Effector memory CD8-positive, alpha-beta T cell (primary cell): ENCODE results near the gene LPIN1.
A peak's percentile ranks its signal among the peaks of the same experiment; 100 is the strongest.
"Not testable (repeated sequence)": the region's sequence is repeated elsewhere in the genome, so short reads cannot be mapped to it uniquely, and the experiment has no call there.

Source experiments
- ATAC-seq: fragments of 150-1000 bp; cut with Tn5 transposase; replicated peaks from 2 replicates; pipeline ENCODE4 v1.10.0; 2021; ENCODE audit warnings: mild to moderate bottlenecking, moderate library complexity
- DNase-seq, 3 experiments: peaks; one replicate each; pipeline ENCODE4 v3.0.0; 2021
- H3K27ac Mint-ChIP-seq, 2 donors: one replicate each; pipeline ENCODE4 v1.8.0; 2022; ENCODE audit warnings: mild to moderate bottlenecking in 2 of 2, mixed read lengths in 2 of 2, moderate library complexity in 2 of 2
- H3K27me3 Mint-ChIP-seq, 2 donors: one replicate each; pipeline ENCODE4 v1.8.0; 2022; ENCODE audit warnings: mixed read lengths in 2 of 2
- H3K36me3 Mint-ChIP-seq: one replicate; pipeline ENCODE4 v1.8.0; 2022; ENCODE audit warnings: mild to moderate bottlenecking, moderate library complexity, mixed read lengths; ENCODE audit not compliant: insufficient read depth
- H3K4me1 Mint-ChIP-seq, 2 donors: one replicate each; pipeline ENCODE4 v1.8.0; 2022; ENCODE audit warnings: low read depth in 2 of 2, mixed read lengths in 2 of 2
- H3K4me3 Mint-ChIP-seq, 2 donors: one replicate each; pipeline ENCODE4 v1.8.0; 2022; ENCODE audit warnings: mild to moderate bottlenecking in 2 of 2, mixed read lengths in 2 of 2, moderate library complexity in 2 of 2
- H3K9me3 Mint-ChIP-seq, 2 donors: one replicate each; pipeline ENCODE4 v1.8.0; 2022; ENCODE audit warnings: mixed read lengths in 2 of 2

LPIN1 gene

DNA sequence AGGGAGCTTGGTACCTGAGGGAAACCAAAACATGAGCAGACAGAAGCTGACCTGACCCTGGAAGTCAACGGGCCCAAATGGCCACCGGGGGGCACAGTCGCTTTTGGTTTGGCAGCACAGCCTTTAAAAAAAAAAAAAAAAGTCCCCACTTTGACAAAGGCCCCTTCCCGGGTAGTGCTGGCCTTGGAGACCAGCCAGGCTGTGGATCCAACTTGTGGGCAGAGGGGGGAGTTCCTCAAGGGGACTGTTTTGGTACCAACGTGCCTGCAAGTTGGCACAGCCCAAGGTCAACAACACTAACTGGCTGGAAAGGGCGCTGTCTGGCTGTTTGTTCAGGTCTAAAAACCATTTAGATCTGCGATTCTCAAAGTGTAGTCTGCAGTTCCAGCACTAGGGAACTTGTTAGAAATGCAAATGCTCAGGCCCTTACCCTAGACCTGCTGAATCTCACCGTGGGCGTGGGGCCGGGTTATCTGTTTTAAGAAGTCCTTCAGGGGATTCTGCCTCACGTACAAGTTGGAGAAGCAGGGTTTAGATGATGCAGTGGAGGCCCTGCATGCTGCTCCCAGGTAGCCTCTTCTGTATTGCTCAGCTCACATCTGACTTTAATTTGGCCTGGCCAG is 83.0 kb downstream of the LPIN1 start:
- Mint-ChIP-seq H3K9me3 (peaks cover 2% of the 10 kb centered on the region in 2 donors), H3K4me3 (peak overlapping the region; percentile 64 to 65), H3K36me3 (peaks cover 39% of the 10 kb centered on the region), H3K4me1 (peaks cover 14 to 24% of the 10 kb centered on the region in 2 donors), H3K27me3 (no peaks in the 10 kb centered on the region), H3K27ac (peak overlapping the region; percentile 33 to 35)
- peak; percentile 22 for ATAC-seq
- DNase-seq, result peak in 2 of 3 experiments; percentile 6 to 14

DNA sequence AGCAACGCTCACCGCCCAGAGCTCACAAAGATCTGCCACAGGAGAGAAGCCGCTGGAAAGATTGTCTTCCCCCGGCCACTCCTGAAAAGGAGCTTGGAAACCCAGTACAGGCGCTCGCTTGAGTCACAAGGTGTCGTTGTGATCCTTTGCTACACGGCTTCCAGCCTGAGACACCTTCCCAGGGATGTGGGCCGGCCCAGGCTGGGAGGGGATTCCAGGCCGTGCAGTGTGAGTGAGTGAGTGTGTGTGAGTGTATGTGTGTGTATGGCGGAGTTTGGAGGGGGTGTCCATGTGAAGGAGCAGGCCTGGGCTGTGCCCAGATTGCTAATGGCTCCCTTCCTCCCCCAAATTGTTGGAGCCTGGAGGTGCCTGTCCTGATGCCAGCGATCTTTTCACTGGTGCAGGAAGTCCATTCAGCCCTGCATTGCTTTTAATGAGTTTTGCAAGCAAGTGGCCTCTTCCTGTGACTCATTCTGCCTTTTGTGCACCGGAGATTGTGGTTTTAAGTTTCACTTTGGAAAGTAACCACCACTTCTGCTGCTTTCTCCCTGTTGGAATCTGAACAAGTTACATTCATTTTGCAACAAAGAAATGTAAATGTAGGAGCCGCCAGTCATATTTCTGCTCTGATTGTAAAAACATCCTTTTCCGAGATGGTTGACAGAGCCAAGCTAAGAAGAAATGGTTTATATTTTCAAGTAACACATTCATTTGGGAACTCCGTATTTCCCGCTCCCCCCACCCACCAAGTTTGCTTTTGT is 83.7 kb downstream of the LPIN1 start:
- Mint-ChIP-seq H3K4me1 (peaks cover 14 to 24% of the 10 kb centered on the region in 2 donors), H3K27me3 (no peaks in the 10 kb centered on the region), H3K4me3 (peak overlapping the region; percentile 64 to 65), H3K9me3 (peaks cover 6 to 9% of the 10 kb centered on the region in 2 donors), H3K27ac (peak overlapping the region; percentile 14 to 33), H3K36me3 (peaks cover 32% of the 10 kb centered on the region)
- ATAC-seq (peak; percentile 83), DNase-seq (peak; percentile 15 to 30 (median 21))

DNA sequence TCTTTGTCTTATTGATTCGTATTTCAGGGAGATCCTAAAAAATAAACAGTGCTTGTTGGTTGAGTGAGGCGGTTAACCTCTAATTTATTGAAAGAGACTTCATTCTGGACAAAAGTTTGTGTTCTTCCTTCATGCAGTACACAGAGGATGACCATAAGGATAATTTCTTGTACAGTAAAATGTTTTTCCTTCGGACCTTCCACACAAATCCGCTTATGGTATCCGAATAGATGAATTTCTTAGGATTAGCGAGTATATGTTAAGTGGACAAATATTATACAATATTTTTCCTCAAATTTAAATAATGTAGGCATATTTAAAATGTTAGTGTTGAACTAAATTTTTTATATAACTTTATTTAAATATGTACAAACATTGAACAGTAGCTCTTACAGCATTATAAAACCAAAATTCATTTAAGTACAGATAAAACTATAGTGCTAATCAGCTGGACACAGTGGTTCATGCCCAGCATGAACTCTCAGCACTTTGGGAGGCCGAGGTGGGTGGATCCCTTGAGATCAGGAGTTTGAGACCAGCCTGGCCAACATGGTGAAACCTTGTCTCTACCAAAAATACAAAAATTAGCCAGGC is 84.4 kb downstream of the LPIN1 start:
- H3K9me3 Mint-ChIP-seq, result peaks cover 6 to 9% of the 10 kb centered on the region in 2 donors
- peaks cover 14 to 24% of the 10 kb centered on the region in 2 donors for H3K4me1 Mint-ChIP-seq
- ATAC-seq (no peak), DNase-seq (no peak)
- H3K27me3 Mint-ChIP-seq, result no peaks in the 10 kb centered on the region
- peaks cover 25% of the 10 kb centered on the region for H3K36me3 Mint-ChIP-seq
- peak overlapping the region in 1 of 2 donors; percentile 14 for H3K27ac Mint-ChIP-seq
- H3K4me3 Mint-ChIP-seq, result peak overlapping the region; percentile 64 to 65

DNA sequence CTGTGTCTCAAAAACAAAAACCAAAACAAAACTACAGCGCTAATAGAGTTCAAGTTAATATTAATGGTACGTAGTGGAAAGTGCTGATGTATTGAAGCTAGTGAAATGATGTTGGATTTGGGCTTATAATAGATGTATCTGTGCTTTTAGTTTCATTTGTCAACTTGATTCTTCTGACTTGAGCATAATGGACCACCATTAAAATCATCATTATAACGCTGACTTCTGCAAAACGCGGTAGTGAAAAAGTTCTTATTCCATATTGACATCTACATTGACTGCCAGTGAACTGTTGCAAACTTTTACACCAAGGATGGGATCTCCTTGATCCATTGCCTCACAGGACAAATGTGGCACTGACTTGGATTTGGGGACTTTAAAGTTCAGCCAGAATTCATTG is 85.0 kb downstream of the LPIN1 start:
- no peak for DNase-seq
- no peak overlapping the region for H3K4me3 Mint-ChIP-seq
- H3K27me3 Mint-ChIP-seq, result no peaks in the 10 kb centered on the region
- no peak for ATAC-seq
- peaks cover 14 to 24% of the 10 kb centered on the region in 2 donors for H3K4me1 Mint-ChIP-seq
- H3K36me3 Mint-ChIP-seq, result peaks cover 19% of the 10 kb centered on the region
- peaks cover 6 to 9% of the 10 kb centered on the region in 2 donors for H3K9me3 Mint-ChIP-seq
- H3K27ac Mint-ChIP-seq, result no peak overlapping the region

DNA sequence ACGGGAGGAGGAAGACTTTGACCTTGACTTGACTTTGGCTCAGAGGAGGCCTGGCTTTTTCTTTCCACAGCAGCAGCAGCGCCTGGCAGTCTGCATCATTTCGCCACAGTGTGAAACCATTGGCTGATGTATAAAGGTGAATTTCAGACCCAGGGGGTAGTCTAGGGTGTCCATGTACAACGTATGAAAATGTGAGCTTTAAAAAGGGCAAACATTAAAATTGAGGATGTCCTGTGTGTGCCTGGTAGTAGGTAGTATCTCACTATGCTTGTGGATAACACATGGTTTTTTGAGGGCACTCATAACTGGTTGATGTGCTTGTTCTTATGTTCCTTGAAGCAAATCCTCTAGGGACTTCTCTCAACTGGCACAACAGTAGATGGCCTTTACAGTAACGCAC is 86.1 kb downstream of the LPIN1 start:
- ATAC-seq (no peak), DNase-seq (no peak)
- Mint-ChIP-seq H3K9me3 (peaks cover 6 to 9% of the 10 kb centered on the region in 2 donors), H3K27ac (no peak overlapping the region), H3K4me1 (peaks cover 14 to 19% of the 10 kb centered on the region in 2 donors), H3K4me3 (no peak overlapping the region), H3K36me3 (peaks cover 9% of the 10 kb centered on the region), H3K27me3 (peaks cover 6 to 11% of the 10 kb centered on the region in 2 donors)

DNA sequence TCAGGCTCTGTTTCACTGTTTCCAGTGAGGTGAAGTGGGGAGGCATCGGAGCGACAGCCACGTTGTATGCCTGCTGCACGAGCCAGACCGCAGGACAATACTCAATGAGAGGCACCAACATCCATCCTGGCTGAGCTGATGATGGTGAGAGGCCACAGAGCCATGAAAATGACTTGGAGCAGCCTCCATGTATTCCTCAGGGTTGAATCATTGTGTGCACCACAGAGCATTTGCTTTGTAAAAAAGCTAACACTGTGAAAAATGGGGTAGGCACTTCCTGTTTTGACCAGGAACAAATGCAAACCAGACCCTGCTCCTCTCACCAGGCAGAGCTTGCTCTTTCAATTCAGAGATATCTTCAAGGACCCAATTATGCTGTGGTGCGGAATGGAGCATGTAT is 87.2 kb downstream of the LPIN1 start:
- ATAC-seq (no peak), DNase-seq (no peak)
- H3K27ac Mint-ChIP-seq, result no peak overlapping the region
- H3K27me3 Mint-ChIP-seq, result peaks cover 6 to 19% of the 10 kb centered on the region in 2 donors
- H3K4me1 Mint-ChIP-seq, result peaks cover 14 to 18% of the 10 kb centered on the region in 2 donors
- no peaks in the 10 kb centered on the region for H3K36me3 Mint-ChIP-seq
- peaks cover 6 to 9% of the 10 kb centered on the region in 2 donors for H3K9me3 Mint-ChIP-seq
- no peak overlapping the region for H3K4me3 Mint-ChIP-seq

DNA sequence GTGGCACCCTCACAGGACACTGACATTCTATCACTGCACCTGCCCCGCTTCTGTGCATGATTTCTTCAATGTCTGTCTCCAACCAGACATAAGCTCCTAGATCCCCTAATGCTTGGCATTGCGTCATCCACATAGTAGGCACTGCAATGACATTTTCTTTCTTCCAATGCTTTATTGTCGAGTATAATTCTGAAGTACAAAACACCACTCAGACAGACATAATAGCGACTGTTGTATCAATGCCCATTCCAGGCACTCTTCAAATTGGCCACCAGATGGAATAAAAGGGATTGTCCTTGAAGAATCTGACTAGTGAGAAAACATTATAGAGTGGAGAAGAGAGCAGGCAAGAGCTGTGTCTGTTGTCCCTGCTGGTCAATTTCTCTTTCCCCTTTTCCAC is 89.0 kb downstream of the LPIN1 start:
- Mint-ChIP-seq H3K36me3 (no peaks in the 10 kb centered on the region), H3K27me3 (peaks cover 6 to 33% of the 10 kb centered on the region in 2 donors), H3K4me1 (peaks cover 5 to 8% of the 10 kb centered on the region in 2 donors), H3K4me3 (no peak overlapping the region), H3K27ac (no peak overlapping the region), H3K9me3 (peaks cover 6 to 9% of the 10 kb centered on the region in 2 donors)
- DNase-seq (no peak), ATAC-seq (no peak)

DNA sequence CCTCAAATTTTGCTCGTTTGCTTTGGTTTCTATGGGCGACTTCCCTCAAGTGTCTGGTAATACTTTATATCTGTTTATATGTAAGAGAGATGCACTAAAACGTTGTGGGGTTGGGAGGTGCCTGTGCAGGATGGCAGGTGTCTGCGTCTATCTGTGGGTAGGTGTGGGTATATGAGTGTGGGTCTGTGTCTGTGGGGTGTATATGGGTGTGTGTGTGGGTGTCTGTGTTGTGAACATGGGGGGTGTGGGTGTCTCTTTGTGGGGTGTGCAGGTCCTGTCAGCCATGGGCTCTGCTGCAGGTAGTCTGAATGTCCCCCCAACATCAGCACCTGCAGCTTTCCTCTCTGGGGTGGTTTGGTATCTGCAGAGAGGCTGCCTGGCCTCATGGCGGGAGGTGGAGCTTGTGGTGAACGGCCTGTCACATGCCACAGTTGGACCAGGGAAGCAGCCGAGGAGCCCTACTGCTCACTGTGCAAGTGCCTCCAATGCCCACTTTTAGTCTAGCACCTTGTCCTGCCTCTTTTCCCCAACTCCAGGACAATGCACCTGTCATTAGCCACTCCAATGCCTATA is 90.3 kb downstream of the LPIN1 start:
- no peak for ATAC-seq
- no peak for DNase-seq
- Mint-ChIP-seq H3K27ac (no peak overlapping the region), H3K4me1 (peaks cover 3 to 7% of the 10 kb centered on the region in 2 donors), H3K27me3 (peaks cover 6 to 33% of the 10 kb centered on the region in 2 donors), H3K9me3 (peaks cover 6 to 9% of the 10 kb centered on the region in 2 donors), H3K4me3 (no peak overlapping the region), H3K36me3 (no peaks in the 10 kb centered on the region)

DNA sequence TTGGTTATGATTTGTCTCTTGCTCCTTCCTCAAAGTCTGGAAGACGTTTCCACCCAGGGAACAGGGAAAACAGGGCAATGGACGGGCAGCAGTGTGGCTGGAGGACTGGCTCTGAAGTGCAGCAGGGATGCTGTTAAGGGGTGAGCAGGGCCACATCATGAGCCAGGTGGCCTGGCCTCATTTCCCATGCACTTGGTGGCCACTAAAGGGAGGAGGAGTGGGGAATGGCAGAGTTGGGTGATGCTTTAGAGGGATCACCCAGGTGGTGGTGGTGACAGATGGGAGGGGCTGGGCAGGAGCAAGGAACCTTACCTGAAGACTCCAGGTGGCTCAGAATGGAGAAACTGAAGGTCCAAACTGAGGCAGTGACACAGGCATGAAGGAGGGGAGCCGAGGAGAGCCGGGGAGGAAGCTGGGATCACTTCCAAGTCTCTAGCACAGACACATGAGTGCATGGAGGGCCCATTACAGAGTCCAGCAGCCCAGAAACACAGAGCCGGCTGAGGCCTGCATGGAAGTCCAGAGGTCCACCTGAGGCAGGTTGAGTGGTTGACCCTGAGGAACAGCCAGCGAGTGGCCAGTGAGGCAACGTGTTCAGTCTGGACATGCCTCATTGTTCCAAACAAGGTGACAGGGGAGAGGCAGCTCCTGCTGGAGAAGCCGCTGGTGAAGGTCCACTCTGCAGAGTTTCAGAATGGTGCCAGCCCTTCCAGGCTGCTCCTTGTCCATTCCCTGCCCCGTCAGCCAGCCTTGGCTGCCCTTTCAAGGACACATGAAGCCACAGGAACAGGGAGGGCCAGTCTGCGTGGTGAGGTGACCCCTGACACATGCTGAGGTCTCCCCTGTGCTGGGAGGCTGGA is 91.7 kb downstream of the LPIN1 start:
- H3K36me3 Mint-ChIP-seq, result no peaks in the 10 kb centered on the region
- H3K27ac Mint-ChIP-seq, result no peak overlapping the region
- peaks cover 6 to 9% of the 10 kb centered on the region in 2 donors for H3K9me3 Mint-ChIP-seq
- peaks cover 6 to 33% of the 10 kb centered on the region in 2 donors for H3K27me3 Mint-ChIP-seq
- peaks cover 3% of the 10 kb centered on the region in 2 donors for H3K4me1 Mint-ChIP-seq
- DNase-seq, result no peak
- no peak overlapping the region for H3K4me3 Mint-ChIP-seq
- no peak for ATAC-seq

DNA sequence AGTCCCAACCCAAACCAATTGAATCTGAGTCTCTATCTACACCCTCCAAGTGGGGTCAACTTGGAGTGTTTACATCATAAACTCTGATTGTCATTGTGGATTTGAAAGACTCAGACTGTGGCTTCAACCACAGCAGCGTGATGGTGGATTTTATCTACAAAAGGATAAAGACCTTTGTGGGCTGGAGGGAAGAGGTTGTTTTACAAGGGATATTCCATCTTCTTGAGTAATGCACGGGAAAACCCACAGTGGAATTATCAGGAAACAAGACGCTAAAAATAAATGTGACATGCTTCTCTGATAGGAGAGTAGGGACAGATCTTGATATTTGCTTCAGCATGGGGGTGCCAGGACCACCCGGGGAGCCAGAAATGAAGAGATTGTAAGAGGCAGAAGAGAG is 93.5 kb downstream of the LPIN1 start:
- Mint-ChIP-seq H3K4me3 (no peak overlapping the region), H3K27ac (no peak overlapping the region), H3K27me3 (peaks cover 6 to 33% of the 10 kb centered on the region in 2 donors), H3K36me3 (no peaks in the 10 kb centered on the region), H3K9me3 (peaks cover 0 to 2% of the 10 kb centered on the region in 2 donors), H3K4me1 (no peaks in the 10 kb centered on the region)
- ATAC-seq (no peak), DNase-seq (no peak)

DNA sequence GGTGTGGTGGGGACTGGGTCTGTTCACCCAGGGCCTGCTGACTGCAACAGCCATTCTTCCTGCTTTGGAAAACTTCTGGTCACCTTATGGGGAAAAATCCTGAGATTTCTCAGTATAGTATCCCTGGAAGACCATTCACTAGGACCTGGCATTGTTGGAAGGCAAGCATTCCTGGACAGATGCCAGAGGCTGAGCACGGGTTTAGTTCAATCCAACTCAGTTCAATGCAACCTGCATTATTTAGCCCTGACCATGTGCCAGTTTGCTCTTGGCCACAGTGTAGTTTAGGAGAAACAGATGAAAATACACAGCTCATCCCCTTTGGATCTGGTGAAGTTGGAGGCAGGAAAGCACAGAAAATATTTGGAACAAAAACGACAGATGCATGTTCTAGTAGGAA is 95.9 kb downstream of the LPIN1 start:
- ATAC-seq, result no peak
- Mint-ChIP-seq H3K9me3 (no peaks in the 10 kb centered on the region), H3K4me1 (no peaks in the 10 kb centered on the region), H3K36me3 (no peaks in the 10 kb centered on the region), H3K4me3 (no peak overlapping the region), H3K27me3 (peaks cover 0 to 26% of the 10 kb centered on the region in 2 donors), H3K27ac (no peak overlapping the region)
- no peak for DNase-seq

DNA sequence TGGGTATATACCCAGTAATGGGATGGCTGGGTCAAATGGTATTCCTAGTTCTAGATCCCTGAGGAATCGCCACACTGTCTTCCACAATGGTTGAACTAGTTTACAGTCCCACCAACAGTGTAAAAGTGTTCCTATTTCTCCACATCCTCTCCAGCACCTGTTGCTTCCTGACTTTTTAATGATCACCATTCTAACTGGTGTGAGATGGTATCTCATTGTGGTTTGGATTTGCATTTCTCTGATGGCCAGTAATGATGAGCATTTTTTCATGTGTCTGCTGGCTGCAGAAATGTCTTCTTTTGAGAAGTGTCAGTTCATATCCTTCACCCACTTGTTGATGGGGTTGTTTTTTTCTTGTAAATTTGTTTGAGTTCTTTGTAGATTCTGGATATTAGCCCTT is 98.4 kb downstream of the LPIN1 start:
- H3K4me3 Mint-ChIP-seq, H3K9me3 Mint-ChIP-seq, H3K36me3 Mint-ChIP-seq, H3K27ac Mint-ChIP-seq, DNase-seq, H3K4me1 Mint-ChIP-seq, ATAC-seq: not testable (repeated sequence)
- peaks cover 7 to 27% of the 10 kb centered on the region in 2 donors for H3K27me3 Mint-ChIP-seq

DNA sequence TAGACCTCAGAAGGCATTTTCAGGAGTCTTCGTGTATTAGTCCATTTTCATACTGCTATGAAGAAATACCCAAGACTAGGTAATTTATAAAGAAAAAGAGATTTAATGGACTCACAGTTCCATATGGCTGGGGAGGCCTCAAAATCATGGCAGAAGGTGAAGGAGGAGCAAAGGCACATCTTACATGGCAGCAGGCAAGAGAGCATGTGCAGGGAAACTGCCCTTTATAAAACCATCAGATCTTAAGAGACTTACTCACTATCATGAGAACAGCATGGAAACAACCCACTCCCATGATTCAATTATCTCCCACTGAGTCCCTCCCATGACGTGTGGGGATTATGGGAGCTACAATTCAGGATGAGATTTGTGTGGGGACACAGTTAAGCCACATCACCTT is 101.5 kb downstream of the LPIN1 start:
- H3K4me1 Mint-ChIP-seq, DNase-seq, H3K4me3 Mint-ChIP-seq, H3K9me3 Mint-ChIP-seq, H3K36me3 Mint-ChIP-seq, ATAC-seq: not testable (repeated sequence)
- peaks cover 16 to 41% of the 10 kb centered on the region in 2 donors for H3K27me3 Mint-ChIP-seq
- H3K27ac Mint-ChIP-seq, result peak overlapping the region in 1 of 2 donors; percentile 60
